ENCODE results near the gene BANK1. TPM values are rescaled to one million over a fixed set of nuclear protein-coding genes. Genes with fewer than 3 reads are reported as not detected.

Gene BANK1
- total and polyA plus RNA-seq, 12 donors = 0.08 to 1.1 (median 0.35) TPM; not detected in 3

GRCh38 chr4:101944649-101945048, 154.1 kb downstream of the BANK1 start:
- H3K4me3 ChIP-seq = no peak overlapping the region
- H3K9me3 ChIP-seq = no peaks in the 10 kb centered on the region
- intact Hi-C loops (cut with DNase I) = no loop called here
- no peak for ATAC-seq
- no peaks in the 10 kb centered on the region for H3K4me1 ChIP-seq
- TF ChIP-seq CTCF (IDR thresholded peaks at IDR 0.05) = no peak
- no peak overlapping the region for H3K27ac ChIP-seq
- H3K27me3 ChIP-seq = no peaks in the 10 kb centered on the region
- H3K36me3 ChIP-seq = no peaks in the 10 kb centered on the region
- WGBS, 2 donors = 89 to 90% methylated on average over 1 of the region's 1 CpG
- no peak for DNase-seq

- intact Hi-C loops (cut with DNase I) = no loop called here
- no peak overlapping the region for H3K4me3 ChIP-seq
- ATAC-seq (no peak), DNase-seq (no peak)
- H3K27ac ChIP-seq = no peak overlapping the region
- H3K4me1 ChIP-seq = no peaks in the 10 kb centered on the region
- no peaks in the 10 kb centered on the region for H3K9me3 ChIP-seq
- H3K27me3 ChIP-seq = no peaks in the 10 kb centered on the region
- TF ChIP-seq CTCF (IDR thresholded peaks at IDR 0.05) = no peak
- H3K36me3 ChIP-seq = no peaks in the 10 kb centered on the region
These were observed 157.5 kb downstream of the BANK1 start for GRCh38 chr4:101948055-101948454.

DNA sequence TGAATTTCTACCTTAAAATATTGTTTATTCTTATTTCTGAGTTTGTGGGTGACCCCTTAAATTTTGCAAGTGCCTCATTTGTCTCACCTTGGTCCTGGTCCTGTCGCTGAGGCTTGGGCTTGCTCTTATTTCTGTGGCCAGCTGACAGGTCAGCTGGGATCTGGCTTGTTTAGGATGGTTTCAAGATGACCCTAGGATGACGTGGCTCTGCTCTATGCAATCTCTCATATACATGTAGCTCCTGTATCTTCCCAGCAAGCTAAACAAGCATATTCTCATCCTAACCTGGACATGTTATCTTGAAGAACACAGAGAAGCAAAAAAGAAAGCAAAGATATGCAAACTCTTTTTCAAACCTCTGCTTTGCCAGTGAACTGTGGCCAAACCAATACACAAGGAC, 158.4 kb downstream of the BANK1 start:
- WGBS, 2 donors = 67 to 78% methylated on average over 2 of the region's 2 CpGs
- Histone ChIP-seq H3K36me3 (no peaks in the 10 kb centered on the region), H3K27me3 (no peaks in the 10 kb centered on the region), H3K4me3 (no peak overlapping the region), H3K27ac (no peak overlapping the region), H3K4me1 (no peaks in the 10 kb centered on the region), H3K9me3 (no peaks in the 10 kb centered on the region)
- DNase-seq (no peak), ATAC-seq (no peak)
- intact Hi-C loops (cut with DNase I) = no loop called here
- no peak for TF ChIP-seq CTCF (IDR thresholded peaks at IDR 0.05)

DNA sequence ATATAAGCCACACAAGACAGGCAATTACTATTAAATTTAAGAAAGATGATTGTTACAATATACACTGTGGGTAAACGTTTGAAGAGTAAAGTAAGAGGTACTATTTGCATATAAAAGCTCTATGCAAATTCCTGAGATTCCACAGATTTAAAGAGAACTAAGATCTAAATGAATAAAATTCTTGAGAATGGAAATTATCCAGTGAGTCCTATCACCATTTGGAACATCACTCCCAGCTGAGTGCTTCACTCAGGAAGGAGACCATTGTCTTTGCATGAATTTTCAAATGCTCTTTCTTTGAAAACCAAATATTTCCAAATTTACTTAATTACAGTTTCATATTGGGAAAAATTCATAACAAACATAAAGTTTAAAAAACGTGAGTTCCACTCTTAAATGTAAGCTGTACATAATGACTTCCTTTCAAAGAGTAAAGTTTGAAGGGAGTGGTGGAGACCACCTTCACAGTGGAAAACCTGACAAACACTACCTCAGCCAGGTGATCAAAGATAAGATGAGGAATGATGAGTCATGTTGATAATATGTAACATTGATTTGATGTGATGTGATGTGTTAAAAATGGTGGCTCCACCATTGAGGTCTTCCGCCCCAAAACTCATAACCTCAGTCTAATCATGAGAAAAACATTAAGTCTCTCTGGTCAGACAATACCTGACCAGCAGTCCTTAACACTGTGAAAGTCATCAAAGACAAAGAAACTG, 159.9 kb downstream of the BANK1 start:
- ATAC-seq (no peak), DNase-seq (no peak)
- no peaks in the 10 kb centered on the region for H3K36me3 ChIP-seq
- no peak for TF ChIP-seq CTCF (IDR thresholded peaks at IDR 0.05)
- H3K4me3 ChIP-seq = no peak overlapping the region
- H3K9me3 ChIP-seq = no peaks in the 10 kb centered on the region
- no peak overlapping the region for H3K27ac ChIP-seq
- intact Hi-C loops (cut with DNase I) = no loop called here
- H3K4me1 ChIP-seq = no peaks in the 10 kb centered on the region
- H3K27me3 ChIP-seq = no peaks in the 10 kb centered on the region
- 60 to 63% methylated on average over 3 of the region's 3 CpGs for WGBS, 2 donors
